K562 (cell line): ENCODE data around the gene BEST3. TPM values are rescaled to one million over a fixed set of nuclear protein-coding genes. Genes with fewer than 3 reads are reported as not detected.
A peak's percentile ranks its signal among the peaks of the same experiment; 100 is the strongest.

Experiments used
- ATAC-seq: fragments of 200-7000 bp; cut with Tn5 transposase; 3 replicates; pipeline ENCODE4 v1.9.1; 2020; ENCODE audit warnings: moderate library complexity
- BruUV-seq: library from RNA; stranded (reverse); fragments of 400-500 nt; replicated peaks from 2 replicates; lab custom pipeline; 2021; lab: Mats Ljungman, UMichigan
- CTCF ChIA-PET: fragments of 300-600 bp; formaldehyde crosslinking; extraction: SDS; loops from one replicate; lab custom pipeline; 2021; ENCODE audit warnings: low intra/inter-chr PET ratio; lab: Yijun Ruan, JAX
- POLR2A ChIA-PET: fragments of 300-600, 350-650 bp; sonication (Branson Sonifier 250); formaldehyde crosslinking; extraction: SDS; loops from one replicate; lab custom pipeline; 2021; ENCODE audit warnings: antibody characterized with exemption, inconsistent platforms; lab: Yijun Ruan, JAX
- DNase-seq, 4 experiments: peaks; one replicate each; pipeline versions ENCODE4 v3.0.0 to v3.0.0-alpha.2; 2011 to 2018; ENCODE audit warnings: low spot score in 3 of 4, mixed read lengths in 3 of 4; ENCODE audit errors: extremely low read depth in 1 of 4
- FAIRE-seq: peaks from 2 replicates; lab custom pipeline; 2011; peaks lifted over from hg19 to GRCh38; lab: Jason Lieb, UNC
- H2AFZ ChIP-seq: 2 replicates; pipeline ENCODE4 v1.6.0; 2011; ENCODE audit warnings: low read depth, low read length, control low read depth, inconsistent platforms
- H3K27ac ChIP-seq: fragments of 200-600 bp; 3 replicates; pipeline ENCODE4 v1.8.0; 2011; ENCODE audit warnings: low read depth, mild to moderate bottlenecking, control low read depth, inconsistent platforms, low read length, moderate library complexity, mixed read lengths; ENCODE audit errors: extremely low read depth
- H3K27me3 ChIP-seq, 2 experiments: fragments of 300-600 bp in 1 of 2; 2 replicates in 1 of 2; 3 replicates in 1 of 2; pipeline versions ENCODE4 v1.6.0 to v1.8.0; 2011; ENCODE audit warnings: inconsistent platforms in 2 of 2, low read length in 2 of 2, mild to moderate bottlenecking in 1 of 2, mixed read lengths in 1 of 2, moderate library complexity in 1 of 2; ENCODE audit not compliant: control insufficient read depth in 2 of 2, insufficient read depth in 2 of 2
- H3K36me3 ChIP-seq: fragments of 300-600 bp; 3 replicates; pipeline ENCODE4 v1.8.0; 2011; ENCODE audit warnings: mild to moderate bottlenecking, low read length, inconsistent platforms; ENCODE audit not compliant: control insufficient read depth, insufficient read depth
- H3K4me1 ChIP-seq, 2 experiments: fragments of 200-600 bp in 1 of 2; replicated peaks in 1 of 2; 2 replicates in 1 of 2; 3 replicates in 1 of 2; pipeline versions ENCODE4 v1.5.1 to v1.8.0; 2011; ENCODE audit warnings: inconsistent platforms in 2 of 2, low read length in 2 of 2, mild to moderate bottlenecking in 1 of 2, mixed read lengths in 1 of 2, moderate library complexity in 1 of 2; ENCODE audit not compliant: control insufficient read depth in 2 of 2, insufficient read depth in 2 of 2
- H3K4me2 ChIP-seq: 2 replicates; pipeline ENCODE4 v1.6.1; 2011; ENCODE audit warnings: low read length, control low read depth, inconsistent platforms, mixed read lengths; ENCODE audit not compliant: insufficient read depth
- H3K4me3 ChIP-seq: fragments of 200-600 bp; sonication (generic), shearing (Covaris generic); 2 replicates; pipeline ENCODE4 v1.5.1; 2016; ENCODE audit warnings: control low read depth, inconsistent platforms
- H3K79me2 ChIP-seq: fragments of 200-600 bp; 3 replicates; pipeline ENCODE4 v1.8.0; 2011; ENCODE audit warnings: low read length, inconsistent platforms; ENCODE audit not compliant: control insufficient read depth, insufficient read depth
- H3K9ac ChIP-seq, 2 experiments: 2 replicates each; pipeline versions ENCODE4 v1.6.0 to v1.6.1; 2011; ENCODE audit warnings: low read depth in 2 of 2, low read length in 2 of 2, control low read depth in 1 of 2, inconsistent platforms in 1 of 2, mild to moderate bottlenecking in 1 of 2, mixed read lengths in 1 of 2; ENCODE audit not compliant: insufficient read depth in 1 of 2
- H3K9me1 ChIP-seq: one replicate; pipeline ENCODE4 v1.6.0; 2011; ENCODE audit warnings: inconsistent platforms, mild to moderate bottlenecking, low read length, moderate library complexity; ENCODE audit not compliant: control insufficient read depth, insufficient read depth
- H3K9me3 ChIP-seq: replicated peaks from 2 replicates; pipeline ENCODE4 v1.5.1; 2011; ENCODE audit warnings: low read depth, low read length, inconsistent platforms; ENCODE audit not compliant: control insufficient read depth, insufficient read depth
- H4K20me1 ChIP-seq: replicated peaks from 2 replicates; pipeline ENCODE4 v1.6.1; 2011; ENCODE audit warnings: low read length, inconsistent platforms, mixed read lengths; ENCODE audit not compliant: control insufficient read depth, insufficient read depth
- CC2D1A ChIP-seq: fragments of 450-650 bp; IDR thresholded peaks from 2 replicates; pipeline ENCODE4 v1.6.1; 2017; ENCODE audit warnings: mild to moderate bottlenecking
- JUND ChIP-seq, 2 experiments: IDR thresholded peaks; 2 replicates in 1 of 2; 3 replicates in 1 of 2; pipeline ENCODE4 v1.6.1; 2011; ENCODE audit warnings: borderline replicate concordance in 2 of 2, low read depth in 2 of 2, low read length in 2 of 2, improper control_type of control experiment in 1 of 2, missing biosample characterization in 1 of 2, missing genetic modification characterization in 1 of 2, missing genetic modification reagents in 1 of 2
- MEIS2 ChIP-seq: fragments of 450-650 bp; IDR thresholded peaks from 2 replicates; pipeline ENCODE4 v1.6.1; 2014; ENCODE audit warnings: mild to moderate bottlenecking; ENCODE audit not compliant: partially characterized antibody
- NRF1 ChIP-seq, 2 experiments: fragments of 450-650 bp; IDR thresholded peaks in 1 of 2; conservative IDR thresholded peaks in 1 of 2; 2 replicates each; pipeline ENCODE4 v1.6.1; 2014; ENCODE audit warnings: mild to moderate bottlenecking in 2 of 2
- RBBP5 ChIP-seq: fragments of 200-600 bp; sonication (generic); IDR thresholded peaks from 2 replicates; pipeline ENCODE4 v1.6.1; 2012; ENCODE audit warnings: borderline replicate concordance, mild to moderate bottlenecking, low read length, control low read depth, inconsistent platforms; ENCODE audit not compliant: insufficient read depth, poor library complexity, severe bottlenecking
- WGBS: fragments of 100-300 bp; shearing (Covaris generic); methylation state at CpG from one replicate; pipeline ENCODE4 v1.1.6; 2016; ENCODE audit warnings: low coverage, mixed read lengths; ENCODE audit not compliant: insufficient coverage; ENCODE audit errors: missing lambda C conversion rate; 5-methylcytosine and 5-hydroxymethylcytosine counted together
- in situ Hi-C: fragments of 300-500 bp; cut with MboI; formaldehyde crosslinking; loops from 4 replicates; pipeline ENCODE4 v1.15.0; 2018; ENCODE audit warnings: inconsistent platforms, mixed read lengths
- intact Hi-C: fragments of 100-400 bp; cut with micrococcal nuclease; formaldehyde crosslinking; loops from 2 replicates; pipeline ENCODE4 v1.14.2; 2022
- polyA plus RNA-seq, 8 experiments: library from polyadenylated mRNA; depleted of rRNA in 4 of 8; stranded (reverse) in 5 of 8; unstranded in 3 of 8; fragments of >200 nt; fragmentation: Nextera tagmentation in 2 of 8; fragmentation: Illumina TruSeq in 1 of 8; extraction: Ambion mirVana in 2 of 8; extraction: Trizol in 1 of 8; gene quantifications; 2 replicates each; pipeline versions ENCODE4 v1.2.1 to v1.2.3, GENCODE V29; 2011 to 2014; ENCODE audit warnings: inconsistent platforms in 1 of 8, missing spikeins in 1 of 8
- total RNA-seq, 7 experiments: library from RNA; depleted of rRNA in 6 of 7; stranded (reverse); fragments of >200 nt in 6 of 7; fragmentation: Illumina TruSeq in 2 of 7; extraction: Trizol in 2 of 7; gene quantifications; 2 replicates each; pipeline versions ENCODE4 v1.2.1 to v1.2.3, GENCODE V29; 2011 to 2021; ENCODE audit warnings: low replicate concordance in 1 of 7
- TF ChIP-seq, protein P1 (sequence below): IDR thresholded peaks from 2 replicates; pipeline ENCODE4 v1.6.1; 2011; ENCODE audit warnings: borderline replicate concordance, low read depth, mild to moderate bottlenecking, moderate library complexity, low read length; ENCODE audit not compliant: insufficient read depth, poor library complexity, severe bottlenecking
- TF ChIP-seq, protein P2 (sequence below), 2 experiments: fragments of 200-800 bp in 1 of 2; sonication (Bioruptor generic) in 1 of 2; sonication (generic) in 1 of 2; formaldehyde crosslinking in 1 of 2; IDR thresholded peaks in 1 of 2; conservative IDR thresholded peaks in 1 of 2; 2 replicates each; pipeline versions ENCODE4 v1.5.0 to v1.6.1; 2016 to 2020; ENCODE audit warnings: missing compliant biosample characterization in 1 of 2, missing genetic modification characterization in 1 of 2, missing genetic modification reagents in 1 of 2
- TF ChIP-seq, protein P3 (sequence below), 2 experiments: IDR thresholded peaks; 2 replicates each; pipeline ENCODE4 v1.6.1; 2011; ENCODE audit warnings: borderline replicate concordance in 1 of 2, control low read depth in 1 of 2, low read depth in 1 of 2, low read length in 1 of 2, mild to moderate bottlenecking in 1 of 2, mixed read lengths in 1 of 2, moderate library complexity in 1 of 2; ENCODE audit not compliant: insufficient read depth in 1 of 2, insufficient read length in 1 of 2, poor library complexity in 1 of 2, severe bottlenecking in 1 of 2; ENCODE audit errors: extremely low read depth in 1 of 2
- TF ChIP-seq, protein P4 (sequence below): fragments of 200-800 bp; sonication (Bioruptor generic); IDR thresholded peaks from 2 replicates; pipeline ENCODE4 v1.6.1; 2017; ENCODE audit warnings: missing genetic modification characterization, missing compliant biosample characterization

The BEST3 gene
- total and polyA plus RNA-seq, 9 of the 15 experiments (the other 6 are each of a cell fraction or from before 2014, with no cell fraction given) = 0.15 TPM; not detected in 8

DNA sequence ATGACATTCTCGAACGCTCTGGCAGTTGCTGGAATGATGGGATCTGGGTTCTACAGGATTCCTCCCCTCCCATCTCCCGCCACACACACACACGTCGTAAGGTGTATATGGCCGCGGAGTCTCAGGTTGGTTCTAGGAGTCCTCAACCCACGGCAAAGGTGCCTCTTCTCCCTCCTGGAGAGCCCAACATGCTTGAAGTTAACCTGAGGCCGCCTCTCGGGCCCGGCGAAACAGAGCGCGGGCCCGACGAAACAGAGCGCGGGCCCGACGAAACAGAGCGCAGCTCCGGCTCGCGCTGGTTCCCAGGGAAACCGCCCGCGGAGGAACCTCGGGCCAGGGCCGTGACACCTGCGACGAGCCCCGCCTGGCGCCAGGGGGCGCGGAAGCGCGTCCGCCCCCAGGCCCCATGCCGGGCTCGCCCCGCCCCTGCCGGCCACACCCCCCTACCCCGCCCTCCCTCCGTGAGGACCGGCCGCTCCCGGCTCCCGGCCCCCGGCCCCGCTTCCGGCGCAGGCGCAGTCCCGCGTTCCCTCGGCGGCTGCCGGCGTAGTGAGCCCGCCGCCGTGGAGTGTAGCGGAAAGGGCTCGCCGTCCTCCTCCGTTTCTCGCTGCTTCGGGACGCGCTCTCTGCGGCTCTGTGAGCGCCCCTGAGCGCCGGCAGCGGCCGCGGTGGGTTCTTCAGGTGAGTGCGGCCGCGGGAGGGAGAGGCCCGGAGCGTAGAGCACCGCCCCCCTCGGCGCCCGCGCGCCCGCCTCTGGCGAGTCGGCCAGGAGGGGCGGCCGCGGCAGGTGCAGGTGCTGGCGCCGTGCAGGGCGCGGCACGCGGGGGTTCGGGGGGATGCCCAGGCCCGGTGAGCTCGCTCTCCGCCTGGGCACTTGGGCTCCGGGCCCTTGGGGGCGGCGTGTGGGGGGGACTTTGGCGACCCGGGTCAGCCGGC lies 39.5 kb upstream of the BEST3 start, which contains the start of gene RAB3IP:
TSS of gene RAB3IP (plus strand) at position 510 of the 936 bp plus-strand sequence. CDS start 16,549 bp downstream, outside the sequence.
- in situ Hi-C loops (no loop called here), intact Hi-C loops (loop anchor here (5.0 kb wide), 1 partner anchor 81 kb away; no protein-coding TSS in a partner anchor)
- no TSS peak for BruUV-seq
- CTCF ChIA-PET = no interaction called here
- Histone ChIP-seq H3K4me1 (peaks cover 6 to 14% of the 10 kb centered on the region in 2 experiments; a peak in 4 of 5 replicates), H3K4me3 (peak within 1 kb of the TSS; percentile 68), H3K9me3 (no peaks in the 10 kb centered on the region), H3K9me1 (no peaks in the 10 kb centered on the region), H2AFZ (peak within 1 kb of the TSS; percentile 91), H3K36me3 (no peaks in the 10 kb centered on the region), H3K79me2 (no peaks in the 10 kb centered on the region; the same call in 2 of the 3 replicates), H3K4me2 (peak within 1 kb of the TSS; percentile 84), H3K27ac (no peak within 1 kb of the TSS; the same call in 2 of the 3 replicates), H3K9ac (peak within 1 kb of the TSS; percentile 46 to 90; a peak in 3 of 4 replicates), H4K20me1 (no peaks in the 10 kb centered on the region), H3K27me3 (peaks cover 4 to 10% of the 10 kb centered on the region in 2 experiments; a peak in 4 of 5 replicates)
- FAIRE-seq = peak; percentile 15
- peak; percentile 90 to 99 (median 99) for DNase-seq
- POLR2A ChIA-PET = interaction anchor here (0.5 to 1.2 kb wide), 2 partner anchors 9 to 1085 kb away, joined by 3 read pairs; no protein-coding TSS in a partner anchor
- 2% methylated on average over 38 of the region's 110 CpGs for WGBS
- peak; percentile 98 for ATAC-seq
- TF ChIP-seq, protein P1, sequence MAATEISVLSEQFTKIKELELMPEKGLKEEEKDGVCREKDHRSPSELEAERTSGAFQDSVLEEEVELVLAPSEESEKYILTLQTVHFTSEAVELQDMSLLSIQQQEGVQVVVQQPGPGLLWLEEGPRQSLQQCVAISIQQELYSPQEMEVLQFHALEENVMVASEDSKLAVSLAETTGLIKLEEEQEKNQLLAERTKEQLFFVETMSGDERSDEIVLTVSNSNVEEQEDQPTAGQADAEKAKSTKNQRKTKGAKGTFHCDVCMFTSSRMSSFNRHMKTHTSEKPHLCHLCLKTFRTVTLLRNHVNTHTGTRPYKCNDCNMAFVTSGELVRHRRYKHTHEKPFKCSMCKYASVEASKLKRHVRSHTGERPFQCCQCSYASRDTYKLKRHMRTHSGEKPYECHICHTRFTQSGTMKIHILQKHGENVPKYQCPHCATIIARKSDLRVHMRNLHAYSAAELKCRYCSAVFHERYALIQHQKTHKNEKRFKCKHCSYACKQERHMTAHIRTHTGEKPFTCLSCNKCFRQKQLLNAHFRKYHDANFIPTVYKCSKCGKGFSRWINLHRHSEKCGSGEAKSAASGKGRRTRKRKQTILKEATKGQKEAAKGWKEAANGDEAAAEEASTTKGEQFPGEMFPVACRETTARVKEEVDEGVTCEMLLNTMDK = peak; percentile 57
- TF ChIP-seq MEIS2 (peak; percentile 23), RBBP5 (peak; percentile 53), JUND (IDR thresholded peaks at IDR 0.05; ENCODE audit: borderline replicate concordance, low read depth, low read length) (peak; percentile 14; the same call in 1 of the 2 replicates), JUND (tag; IDR thresholded peaks at IDR 0.05; ENCODE audit: borderline replicate concordance, low read depth, low read length) (no peak; the same call in 2 of the 3 replicates), NRF1 (conservative IDR thresholded peaks at IDR 0.05 in 1 of 2, IDR thresholded peaks at IDR 0.05 in 1 of 2) (peak; percentile 87 to 89), CC2D1A (no peak)
- TF ChIP-seq, protein P2, sequence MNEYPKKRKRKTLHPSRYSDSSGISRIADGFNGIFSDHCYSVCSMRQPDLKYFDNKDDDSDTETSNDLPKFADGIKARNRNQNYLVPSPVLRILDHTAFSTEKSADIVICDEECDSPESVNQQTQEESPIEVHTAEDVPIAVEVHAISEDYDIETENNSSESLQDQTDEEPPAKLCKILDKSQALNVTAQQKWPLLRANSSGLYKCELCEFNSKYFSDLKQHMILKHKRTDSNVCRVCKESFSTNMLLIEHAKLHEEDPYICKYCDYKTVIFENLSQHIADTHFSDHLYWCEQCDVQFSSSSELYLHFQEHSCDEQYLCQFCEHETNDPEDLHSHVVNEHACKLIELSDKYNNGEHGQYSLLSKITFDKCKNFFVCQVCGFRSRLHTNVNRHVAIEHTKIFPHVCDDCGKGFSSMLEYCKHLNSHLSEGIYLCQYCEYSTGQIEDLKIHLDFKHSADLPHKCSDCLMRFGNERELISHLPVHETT (CRISPR knock-in tag; conservative IDR thresholded peaks at IDR 0.05 in 1 of 2, IDR thresholded peaks at IDR 0.05 in 1 of 2) = peak in 1 of 2 experiments; percentile 45; a peak in 1 of 4 replicates
- TF ChIP-seq, protein P3, sequence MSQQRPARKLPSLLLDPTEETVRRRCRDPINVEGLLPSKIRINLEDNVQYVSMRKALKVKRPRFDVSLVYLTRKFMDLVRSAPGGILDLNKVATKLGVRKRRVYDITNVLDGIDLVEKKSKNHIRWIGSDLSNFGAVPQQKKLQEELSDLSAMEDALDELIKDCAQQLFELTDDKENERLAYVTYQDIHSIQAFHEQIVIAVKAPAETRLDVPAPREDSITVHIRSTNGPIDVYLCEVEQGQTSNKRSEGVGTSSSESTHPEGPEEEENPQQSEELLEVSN (IDR thresholded peaks at IDR 0.05; ENCODE audit: borderline replicate concordance in 1 of 2, extremely low read depth in 1 of 2, insufficient read depth in 1 of 2, insufficient read length in 1 of 2, low read depth in 1 of 2, low read length in 1 of 2, poor library complexity in 1 of 2, severe bottlenecking in 1 of 2) = peak in 1 of 2 experiments; percentile 68
- TF ChIP-seq, protein P4, sequence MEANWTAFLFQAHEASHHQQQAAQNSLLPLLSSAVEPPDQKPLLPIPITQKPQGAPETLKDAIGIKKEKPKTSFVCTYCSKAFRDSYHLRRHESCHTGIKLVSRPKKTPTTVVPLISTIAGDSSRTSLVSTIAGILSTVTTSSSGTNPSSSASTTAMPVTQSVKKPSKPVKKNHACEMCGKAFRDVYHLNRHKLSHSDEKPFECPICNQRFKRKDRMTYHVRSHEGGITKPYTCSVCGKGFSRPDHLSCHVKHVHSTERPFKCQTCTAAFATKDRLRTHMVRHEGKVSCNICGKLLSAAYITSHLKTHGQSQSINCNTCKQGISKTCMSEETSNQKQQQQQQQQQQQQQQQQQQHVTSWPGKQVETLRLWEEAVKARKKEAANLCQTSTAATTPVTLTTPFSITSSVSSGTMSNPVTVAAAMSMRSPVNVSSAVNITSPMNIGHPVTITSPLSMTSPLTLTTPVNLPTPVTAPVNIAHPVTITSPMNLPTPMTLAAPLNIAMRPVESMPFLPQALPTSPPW = peak; percentile 94
